Stimulated activated CD8-positive, alpha-beta memory T cell treated with anti-CD3 and anti-CD28 coated beads, Interleukin-7, amount 100 ng/mL, for 4 hours (primary cell): Measurements from ENCODE around the gene ADAM33.

Experiments
- DNase-seq, 2 donors: peaks; one replicate each; pipeline ENCODE4 v3.0.0-alpha.2; 2020; ENCODE audit warnings: low read depth in 2 of 2

The ADAM33 gene

DNA sequence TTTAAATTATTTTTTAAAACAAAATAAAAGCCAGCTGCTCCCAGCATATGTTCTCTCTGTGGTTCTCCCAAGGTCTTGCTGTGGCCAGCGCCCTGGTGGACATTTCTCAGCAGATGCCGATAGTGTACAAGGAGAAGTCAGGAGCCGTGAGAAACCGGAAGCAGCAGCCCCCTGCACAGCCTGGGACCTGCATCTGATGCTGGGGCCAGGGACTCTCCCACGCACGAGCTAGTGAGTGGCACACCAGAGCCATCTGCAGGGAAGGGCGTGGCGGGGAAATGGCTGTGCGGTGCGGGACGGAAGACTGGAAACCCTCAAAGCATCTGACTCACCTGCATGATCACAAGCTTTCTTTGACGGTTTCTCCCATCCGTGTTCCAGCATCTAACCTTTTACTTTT, 35.2 kb downstream of the ADAM33 start:
- no peak for DNase-seq

GRCh38 chr20:3646067-3646440, 35.8 kb downstream of the ADAM33 start:
- DNase-seq: no peak

DNA sequence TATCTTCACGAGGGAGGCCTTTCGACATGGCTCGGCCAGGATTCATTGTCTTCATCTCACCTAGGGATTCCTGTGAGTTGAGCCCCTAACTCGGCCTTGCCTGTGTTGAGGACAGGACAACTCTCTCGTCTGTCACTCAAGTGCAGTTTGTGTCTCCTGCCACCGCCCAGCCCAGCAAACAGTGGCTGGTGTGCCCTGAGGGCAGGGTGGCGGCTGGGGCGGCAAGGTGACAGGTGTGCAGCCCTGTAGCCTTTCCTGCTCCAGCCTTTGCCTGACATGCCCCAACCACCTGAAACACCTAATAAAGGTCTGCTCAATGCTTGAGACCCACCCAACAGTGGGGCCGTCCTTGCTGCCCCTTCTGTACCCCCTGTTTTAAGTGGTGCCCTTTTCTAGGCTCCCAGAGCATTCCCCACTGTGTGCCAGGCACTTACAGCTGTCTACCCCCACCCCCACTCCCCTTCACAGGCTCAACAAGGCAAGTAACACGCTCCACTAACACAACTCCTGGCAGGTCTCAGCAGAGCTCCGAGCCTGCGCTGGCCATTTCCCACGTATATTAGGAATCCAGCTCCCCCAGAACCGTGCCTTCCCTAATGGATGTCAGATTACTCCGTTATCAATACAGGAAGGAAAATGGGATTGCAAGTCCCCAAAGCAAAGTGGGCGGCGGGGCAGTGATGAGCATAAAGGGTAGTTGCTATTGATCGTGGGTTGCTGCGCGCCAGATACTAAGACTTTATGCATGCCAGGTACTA, 36.3 kb downstream of the ADAM33 start:
- no peak for DNase-seq

DNA sequence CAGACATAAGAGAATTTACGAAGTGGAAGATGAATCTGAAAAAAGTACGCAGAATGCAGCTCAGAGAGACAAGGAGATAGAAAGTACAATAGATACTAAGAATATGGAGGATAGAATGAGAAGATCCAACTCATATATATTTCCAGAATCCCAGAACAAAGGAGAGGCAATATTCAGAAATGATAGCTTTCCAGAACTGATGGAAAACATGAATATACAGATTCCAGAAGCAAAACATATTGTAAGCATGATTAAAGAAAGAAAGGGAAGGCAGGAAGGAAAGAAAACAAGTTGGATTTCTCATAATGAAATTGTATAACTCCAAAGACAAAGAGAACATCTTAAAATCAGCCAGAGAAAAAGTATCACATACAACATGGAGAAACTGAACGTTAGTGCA, 41.6 kb downstream of the ADAM33 start:
- DNase-seq: no peak

DNA sequence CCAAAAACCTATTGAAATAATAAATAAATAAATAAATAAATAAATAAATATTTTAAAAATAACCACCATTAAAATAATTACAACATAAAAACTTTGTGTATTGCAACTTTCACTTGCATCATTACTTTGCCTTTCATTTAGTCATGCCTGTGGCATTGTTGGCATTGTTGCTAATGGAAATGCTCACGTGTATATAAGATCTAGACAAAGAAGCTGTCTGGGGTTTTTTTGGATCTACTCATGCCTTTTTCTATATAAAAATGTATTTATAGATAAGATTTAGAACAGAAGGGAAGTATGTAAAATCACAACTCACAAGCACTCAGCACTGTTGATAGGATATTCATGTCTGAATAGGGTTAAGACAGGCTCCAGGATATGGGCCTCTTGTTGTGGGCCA, 46.5 kb downstream of the ADAM33 start:
- DNase-seq: no peak

GRCh38 chr20:3633913-3634478, 47.8 kb downstream of the ADAM33 start:
- no peak for DNase-seq

DNA sequence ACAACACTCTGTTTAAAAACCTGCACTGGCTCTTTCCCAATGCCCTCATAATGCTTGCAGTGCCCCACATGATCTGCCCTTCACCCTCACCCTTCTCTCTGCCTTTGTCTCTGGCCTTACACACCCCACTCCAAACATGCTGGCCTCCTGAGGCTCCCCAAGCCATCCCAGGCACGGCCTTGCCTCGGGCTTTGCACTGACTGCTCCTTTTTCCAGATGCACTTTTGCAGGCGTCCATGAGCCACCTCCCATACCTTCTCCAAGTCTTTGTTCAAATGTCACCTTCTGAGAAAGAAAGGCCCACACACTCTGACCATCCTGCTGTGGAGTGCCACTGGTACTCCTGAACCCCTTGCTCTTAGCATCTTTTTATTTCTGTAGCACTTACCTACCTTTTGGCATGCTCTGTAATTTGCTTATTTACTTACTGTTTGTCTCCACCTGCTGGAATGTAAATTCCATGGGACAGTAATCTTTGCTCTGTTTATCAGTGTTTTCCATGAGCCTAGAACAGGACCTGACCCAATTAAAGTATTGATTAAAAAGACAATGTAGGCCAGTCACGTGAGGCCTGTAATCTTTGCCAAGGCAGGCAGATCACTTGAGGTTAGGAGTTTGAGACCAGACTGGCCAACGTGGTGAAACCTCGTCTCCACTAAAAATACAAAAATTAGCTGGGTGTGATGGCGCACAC, 49.4 kb downstream of the ADAM33 start:
- no peak for DNase-seq

GRCh38 chr20:3631534-3631933, 50.3 kb downstream of the ADAM33 start:
- no peak for DNase-seq

DNA sequence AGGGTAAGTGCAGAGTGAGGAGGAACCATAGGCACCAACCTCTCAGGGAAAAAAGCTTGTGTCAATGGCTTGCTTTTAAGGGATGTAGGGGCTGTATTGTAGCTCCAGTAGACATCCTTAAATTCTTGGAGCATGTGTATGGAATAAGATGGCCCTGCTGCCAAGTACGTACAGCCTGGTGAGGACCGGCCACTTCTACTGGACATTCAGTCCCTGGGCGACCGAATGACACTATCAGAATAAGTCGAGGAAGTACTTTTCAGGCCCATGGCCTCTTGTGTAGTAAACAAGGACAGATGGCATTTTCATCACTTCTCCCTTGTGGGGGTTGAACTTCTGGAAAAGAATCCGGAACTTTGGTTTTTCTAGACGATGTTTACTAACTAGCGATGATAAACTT, 51.4 kb downstream of the ADAM33 start:
- DNase-seq: no peak

GRCh38 chr20:3629893-3630292, 51.9 kb downstream of the ADAM33 start:
- no peak for DNase-seq

GRCh38 chr20:3628502-3629314, 53.1 kb downstream of the ADAM33 start:
- DNase-seq: no peak

GRCh38 chr20:3627476-3627875, 54.3 kb downstream of the ADAM33 start:
- DNase-seq: no peak

- no peak for DNase-seq
These were observed 59.4 kb downstream of the ADAM33 start for GRCh38 chr20:3622406-3622805.

DNA sequence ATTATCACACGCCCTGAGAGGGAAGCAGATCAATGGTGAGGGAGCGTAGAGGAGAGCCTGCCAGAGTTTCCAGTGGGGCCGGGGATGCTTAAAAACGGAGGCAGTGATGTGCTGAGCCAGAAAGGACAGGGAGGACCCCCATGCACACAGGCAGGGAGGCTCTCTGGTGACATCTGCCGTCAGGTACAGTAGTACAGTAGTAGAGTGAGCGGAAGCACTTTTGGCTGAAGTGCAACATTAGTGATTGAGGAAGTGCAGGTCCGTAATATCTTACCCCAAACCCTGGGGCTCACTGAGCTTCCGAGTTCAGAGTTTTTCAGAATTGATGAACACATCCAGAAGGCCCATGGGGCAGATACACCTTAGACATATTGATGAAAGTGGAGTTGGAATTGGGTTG, 60.7 kb downstream of the ADAM33 start:
- no peak for DNase-seq
